Measurements from ENCODE around the gene UNK. TPM values are rescaled to one million over a fixed set of nuclear protein-coding genes. Genes with fewer than 3 reads are reported as not detected.

UNK gene
- total RNA-seq, 1 experiment from 2014 or later = 16.0 TPM

DNA sequence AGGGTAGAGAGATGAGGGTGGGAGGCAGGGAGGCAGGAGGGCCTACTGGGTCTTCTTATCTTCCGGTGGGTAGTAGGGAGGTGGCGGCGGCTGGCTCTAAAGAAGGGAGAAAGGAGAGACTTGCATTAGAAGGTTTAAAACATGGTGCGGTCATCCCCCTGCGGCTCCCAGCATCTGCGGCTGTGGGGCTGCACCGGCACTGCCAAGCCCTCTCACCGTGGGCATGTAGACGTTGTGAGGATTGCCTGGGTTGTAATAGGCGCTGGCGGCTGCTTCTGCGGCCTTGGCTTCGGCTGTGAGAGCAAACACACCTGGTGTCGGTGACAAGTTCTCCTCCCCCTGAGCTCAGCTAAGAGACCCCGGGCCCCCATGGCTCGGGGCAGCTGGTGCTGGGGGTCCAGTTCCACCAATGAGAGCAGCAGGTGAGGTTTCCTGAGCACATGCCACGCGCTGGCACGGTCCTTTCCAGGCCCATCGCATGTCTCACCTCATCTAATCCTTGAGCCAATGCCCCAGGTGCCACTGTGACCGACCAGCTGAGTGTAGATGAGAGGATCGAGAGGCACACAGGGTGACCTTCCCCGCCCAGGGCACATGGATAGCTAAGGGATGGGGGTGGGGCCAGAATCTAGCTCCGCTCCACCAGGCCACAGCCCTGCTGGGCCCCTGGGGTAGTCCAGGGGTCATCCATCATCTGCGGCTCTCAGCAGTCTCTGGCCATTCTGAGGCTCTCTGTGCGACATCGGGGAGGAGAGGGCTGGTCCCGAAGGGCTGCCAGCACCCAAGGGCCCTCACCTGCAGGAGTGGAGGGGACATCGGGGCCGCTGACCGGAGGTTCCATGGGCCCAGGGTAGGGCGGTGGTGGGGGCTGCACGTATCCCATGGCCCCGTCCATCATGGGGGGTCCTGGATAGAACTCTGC lies 62.3 kb downstream of the UNK start:
- TF ChIP-seq, protein P1, sequence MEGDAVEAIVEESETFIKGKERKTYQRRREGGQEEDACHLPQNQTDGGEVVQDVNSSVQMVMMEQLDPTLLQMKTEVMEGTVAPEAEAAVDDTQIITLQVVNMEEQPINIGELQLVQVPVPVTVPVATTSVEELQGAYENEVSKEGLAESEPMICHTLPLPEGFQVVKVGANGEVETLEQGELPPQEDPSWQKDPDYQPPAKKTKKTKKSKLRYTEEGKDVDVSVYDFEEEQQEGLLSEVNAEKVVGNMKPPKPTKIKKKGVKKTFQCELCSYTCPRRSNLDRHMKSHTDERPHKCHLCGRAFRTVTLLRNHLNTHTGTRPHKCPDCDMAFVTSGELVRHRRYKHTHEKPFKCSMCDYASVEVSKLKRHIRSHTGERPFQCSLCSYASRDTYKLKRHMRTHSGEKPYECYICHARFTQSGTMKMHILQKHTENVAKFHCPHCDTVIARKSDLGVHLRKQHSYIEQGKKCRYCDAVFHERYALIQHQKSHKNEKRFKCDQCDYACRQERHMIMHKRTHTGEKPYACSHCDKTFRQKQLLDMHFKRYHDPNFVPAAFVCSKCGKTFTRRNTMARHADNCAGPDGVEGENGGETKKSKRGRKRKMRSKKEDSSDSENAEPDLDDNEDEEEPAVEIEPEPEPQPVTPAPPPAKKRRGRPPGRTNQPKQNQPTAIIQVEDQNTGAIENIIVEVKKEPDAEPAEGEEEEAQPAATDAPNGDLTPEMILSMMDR (IDR thresholded peaks at IDR 0.05; ENCODE audit: unreplicated experiment) = no peak
- Mint-ChIP-seq H3K4me3 (ENCODE audit: unreplicated experiment) (no peak overlapping the region), H3K27ac (ENCODE audit: low read depth, unreplicated experiment) (no peak overlapping the region), H3K27me3 (ENCODE audit: insufficient read depth, unreplicated experiment) (no peaks in the 10 kb centered on the region), H3K4me1 (ENCODE audit: insufficient read depth, unreplicated experiment) (peaks cover 14% of the 10 kb centered on the region), H3K36me3 (ENCODE audit: insufficient read depth, unreplicated experiment) (peaks cover 65% of the 10 kb centered on the region), H3K9me3 (ENCODE audit: unreplicated experiment) (no peaks in the 10 kb centered on the region)
- POLR2A ChIA-PET = interaction anchor here (0.5 to 3.4 kb wide), 7 partner anchors 8 to 379 kb away, joined by 3 to 27 read pairs (median 4); partner anchors contain the start of gene WBP2
- intact Hi-C loops (cut with micrococcal nuclease) = no loop called here
- BruUV-seq (replicated peaks) = no TSS peak
- DNase-seq (ENCODE audit: unreplicated experiment) = no peak
- CTCF ChIA-PET = interaction anchor here (0.5 to 1.9 kb wide), 13 partner anchors 10 to 607 kb away, joined by 3 to 9 read pairs (median 4); partner anchors contain the start of gene UNK

DNA sequence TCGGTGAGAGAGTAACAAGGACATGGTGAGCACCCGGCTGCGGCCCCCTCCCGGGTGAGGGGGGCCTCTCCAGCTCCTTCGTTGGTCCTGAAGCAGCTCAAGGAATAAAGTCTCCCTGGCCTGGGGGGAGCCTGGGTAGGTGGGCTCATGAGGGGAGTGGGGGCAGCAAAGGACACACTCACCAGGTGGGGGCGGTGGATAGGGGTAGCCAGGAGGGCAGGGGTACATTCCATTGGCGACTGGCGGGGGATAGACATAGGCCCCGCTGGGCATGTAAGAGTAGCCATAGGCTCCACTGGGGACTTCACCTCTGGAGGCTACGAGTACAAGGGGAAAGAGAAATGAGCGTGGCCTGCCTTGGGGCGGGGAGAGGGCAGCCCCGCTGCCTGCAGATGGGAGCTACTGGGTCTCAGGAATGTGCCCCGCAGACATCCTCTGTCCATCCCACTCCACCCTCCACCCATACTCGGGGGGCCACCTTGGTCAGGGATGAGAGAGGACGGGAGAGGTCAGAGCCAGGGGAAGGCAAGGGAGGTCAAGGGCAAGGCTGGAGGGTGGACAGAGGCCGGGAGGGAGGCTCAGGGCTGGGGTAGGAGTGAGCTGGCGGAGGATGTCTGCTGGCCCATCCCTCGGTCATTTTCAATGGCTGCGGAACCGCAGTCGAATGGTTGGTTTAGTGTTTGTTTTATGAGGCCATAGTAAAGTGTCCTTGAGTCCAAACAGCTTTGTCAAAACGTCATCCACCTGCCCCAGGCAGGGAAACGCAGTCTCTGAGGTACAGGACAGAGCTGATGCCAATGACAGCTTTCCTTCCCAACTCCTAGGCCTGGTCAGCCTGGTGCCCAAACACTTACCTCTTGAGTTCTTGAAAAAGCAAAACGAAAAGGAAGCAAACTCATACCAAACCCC lies 63.3 kb downstream of the UNK start:
- peaks cover 14% of the 10 kb centered on the region for H3K4me1 Mint-ChIP-seq (ENCODE audit: insufficient read depth, unreplicated experiment)
- H3K4me3 Mint-ChIP-seq (ENCODE audit: unreplicated experiment) = no peak overlapping the region
- ChIA-PET CTCF (interaction anchor here (0.6 to 1.8 kb wide), 11 partner anchors 9 to 543 kb away, joined by 3 to 9 read pairs (median 5); partner anchors contain the start of genes TRIM65 and UNK), POLR2A (interaction anchor here (0.6 to 2.1 kb wide), 9 partner anchors 25 to 380 kb away, joined by 3 to 7 read pairs (median 4); partner anchors contain the start of genes GALK1 and TRIM65)
- H3K9me3 Mint-ChIP-seq (ENCODE audit: unreplicated experiment) = no peaks in the 10 kb centered on the region
- intact Hi-C loops (cut with micrococcal nuclease) = loop anchor here (2.0 kb wide), 1 partner anchor 75 kb away; no protein-coding TSS in a partner anchor
- no peak for DNase-seq (ENCODE audit: unreplicated experiment)
- peaks cover 74% of the 10 kb centered on the region for H3K36me3 Mint-ChIP-seq (ENCODE audit: insufficient read depth, unreplicated experiment)
- TF ChIP-seq, protein P1 (IDR thresholded peaks at IDR 0.05; ENCODE audit: unreplicated experiment) = no peak
- BruUV-seq (replicated peaks) = no TSS peak
- no peaks in the 10 kb centered on the region for H3K27me3 Mint-ChIP-seq (ENCODE audit: insufficient read depth, unreplicated experiment)
- no peak overlapping the region for H3K27ac Mint-ChIP-seq (ENCODE audit: low read depth, unreplicated experiment)

DNA sequence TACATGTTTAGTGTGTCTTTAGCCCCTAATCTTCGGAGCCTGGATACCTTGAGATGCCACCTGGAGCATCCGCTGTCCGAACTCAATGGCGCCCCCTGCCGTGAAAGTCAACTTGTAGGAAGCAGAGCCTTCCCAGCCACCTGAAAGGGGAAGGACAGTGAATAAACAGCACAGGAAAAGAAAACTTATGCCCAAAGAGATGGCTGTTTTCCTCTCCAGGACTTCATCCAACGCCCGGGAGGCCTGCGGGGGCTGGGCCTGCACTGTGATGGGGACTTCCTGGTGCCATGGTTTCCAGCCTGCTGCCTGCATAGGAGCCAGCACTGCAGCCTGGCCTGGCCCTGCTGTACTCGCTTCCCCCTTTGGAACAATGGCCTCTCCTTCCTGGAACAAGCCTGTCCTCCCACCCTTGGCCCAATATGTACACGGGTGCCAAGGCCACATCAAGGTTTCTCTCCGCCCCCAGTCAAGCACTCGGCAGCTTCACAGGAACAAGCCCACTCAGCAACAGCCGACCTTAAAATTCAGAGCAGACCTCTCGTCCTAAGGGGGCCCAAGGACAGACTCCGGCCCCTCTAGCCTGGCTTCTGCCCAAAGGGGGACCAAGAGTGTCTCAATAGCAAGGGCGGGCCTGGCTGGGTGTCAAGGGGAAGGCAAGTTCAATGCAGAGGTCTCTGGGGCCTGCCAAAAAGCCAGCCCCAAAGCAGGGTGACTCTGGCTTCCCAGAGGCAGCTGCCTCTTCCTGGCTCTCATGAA lies 64.1 kb downstream of the UNK start:
- peak overlapping the region; percentile 19 for H3K27ac Mint-ChIP-seq (ENCODE audit: low read depth, unreplicated experiment)
- H3K9me3 Mint-ChIP-seq (ENCODE audit: unreplicated experiment) = no peaks in the 10 kb centered on the region
- H3K36me3 Mint-ChIP-seq (ENCODE audit: insufficient read depth, unreplicated experiment) = peaks cover 82% of the 10 kb centered on the region
- ChIA-PET POLR2A (interaction anchor here (1.0 to 2.1 kb wide), 4 partner anchors 50 to 84 kb away, joined by 3 to 7 read pairs (median 4); partner anchors contain the start of gene GALK1), CTCF (interaction anchor here (0.6 to 2.2 kb wide), 10 partner anchors 9 to 122 kb away, joined by 3 to 9 read pairs (median 5); partner anchors contain the start of gene TRIM65)
- no TSS peak for BruUV-seq (replicated peaks)
- TF ChIP-seq, protein P1 (IDR thresholded peaks at IDR 0.05; ENCODE audit: unreplicated experiment) = peak; percentile 61
- no peaks in the 10 kb centered on the region for H3K27me3 Mint-ChIP-seq (ENCODE audit: insufficient read depth, unreplicated experiment)
- intact Hi-C loops (cut with micrococcal nuclease) = loop anchor here (2.0 kb wide), 1 partner anchor 76 kb away; no protein-coding TSS in a partner anchor
- peak; percentile 71 for DNase-seq (ENCODE audit: unreplicated experiment)
- no peak overlapping the region for H3K4me3 Mint-ChIP-seq (ENCODE audit: unreplicated experiment)
- H3K4me1 Mint-ChIP-seq (ENCODE audit: insufficient read depth, unreplicated experiment) = peaks cover 21% of the 10 kb centered on the region
